ENCODE results near the gene LDLRAD4.

LDLRAD4 gene

DNA sequence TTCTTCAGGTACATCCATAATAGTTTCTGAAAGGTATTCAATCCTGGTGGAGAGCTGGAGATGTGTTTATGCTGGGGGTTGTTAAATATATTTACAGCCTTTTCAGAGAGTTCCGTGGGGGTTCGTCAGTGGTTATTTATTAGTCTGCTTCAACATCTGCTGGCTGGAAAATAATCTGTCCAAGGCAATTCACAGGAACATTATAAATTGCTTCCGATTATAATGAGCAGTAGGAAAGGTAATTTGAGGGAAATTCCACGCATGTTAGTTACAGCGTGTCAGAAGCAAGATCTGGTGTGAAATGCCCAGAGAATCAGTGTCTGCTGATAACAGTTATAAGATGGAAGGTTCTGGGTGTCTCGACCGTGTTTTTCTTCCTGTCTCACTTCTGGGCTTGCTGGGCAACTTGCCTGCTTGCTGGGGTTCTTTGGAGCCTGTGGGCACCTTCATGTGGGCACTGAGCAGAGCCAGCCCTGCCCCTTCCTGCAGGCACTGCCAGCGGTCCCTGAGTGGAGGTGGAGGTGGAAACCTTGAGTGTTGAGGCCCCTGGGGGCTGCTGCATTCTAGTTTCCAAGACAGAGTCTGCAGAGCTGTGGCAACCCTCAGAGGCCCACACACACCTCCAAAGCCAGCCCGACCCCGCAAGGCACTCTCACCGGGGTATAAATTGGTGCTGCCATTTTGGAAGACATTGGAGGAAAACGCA lies 322.1 kb downstream of the LDLRAD4 start:
- no peaks in the 10 kb centered on the region for H3K36me3 ChIP-seq (ENCODE audit: control insufficient read depth in 2 of 2, insufficient read depth in 2 of 2, low read length in 2 of 2)
- H3K9me3 ChIP-seq (ENCODE audit: control insufficient read depth in 2 of 2, low read length in 2 of 2), result no peaks in the 10 kb centered on the region
- no peak overlapping the region for H3K9ac ChIP-seq (ENCODE audit: low read depth in 1 of 2, low read length in 2 of 2)
- H3K27me3 ChIP-seq (ENCODE audit: control insufficient read depth in 2 of 2, insufficient read depth in 2 of 2, low read length in 2 of 2), result no peaks in the 10 kb centered on the region
- H3K4me3 ChIP-seq (ENCODE audit: low read length in 2 of 2), result peak overlapping the region; percentile 41 to 49
- peaks cover 45 to 46% of the 10 kb centered on the region in 2 donors for H3K4me1 ChIP-seq (ENCODE audit: control insufficient read depth in 2 of 2, insufficient read depth in 2 of 2, low read length in 2 of 2)
- H3K27ac ChIP-seq (ENCODE audit: low read depth in 2 of 2, low read length in 2 of 2), result peak overlapping the region; percentile 71 to 77

DNA sequence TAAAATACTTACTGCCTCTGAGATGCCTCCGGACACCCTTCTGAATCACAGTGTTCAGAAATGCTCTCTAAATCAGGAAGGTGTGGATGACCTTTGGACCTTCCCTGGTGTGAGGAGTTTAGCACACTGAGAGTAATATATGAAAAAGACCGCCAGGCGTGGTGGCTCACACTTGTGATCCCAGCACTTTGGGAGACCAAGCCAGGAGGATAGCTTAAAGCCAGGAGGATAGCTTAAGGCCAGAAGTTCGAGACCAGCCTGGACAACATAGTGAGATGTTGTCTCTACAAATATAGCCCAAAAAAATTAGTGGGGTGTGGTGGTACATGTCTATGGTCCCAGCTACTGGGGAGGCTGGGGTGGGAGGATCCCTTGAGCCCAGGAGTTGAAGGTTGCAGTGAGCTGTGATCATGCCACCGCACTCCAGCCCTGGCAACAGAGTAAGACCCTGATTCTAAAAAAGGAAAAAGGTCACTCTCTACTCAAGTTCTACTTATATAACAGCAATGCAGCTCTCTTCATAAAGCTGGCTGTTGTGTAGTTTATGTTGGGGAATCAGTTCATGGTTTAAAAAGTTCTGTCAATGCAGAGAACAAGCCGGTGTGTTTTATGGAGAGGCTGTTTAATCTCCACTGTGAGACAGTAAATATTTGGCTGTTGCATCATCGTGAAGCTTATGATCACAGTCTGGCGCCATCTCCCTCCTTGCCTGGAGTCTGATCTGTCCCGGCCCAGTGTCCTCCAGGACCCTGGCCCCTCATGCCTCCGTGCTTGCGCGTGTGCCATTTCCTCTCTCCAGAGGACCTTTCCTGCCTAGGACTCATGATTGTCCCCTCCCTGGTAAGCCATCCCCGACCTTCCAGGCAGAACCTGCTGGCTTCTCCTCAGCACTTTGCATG lies 323.3 kb downstream of the LDLRAD4 start:
- H3K36me3 ChIP-seq (ENCODE audit: control insufficient read depth in 2 of 2, insufficient read depth in 2 of 2, low read length in 2 of 2), result no peaks in the 10 kb centered on the region
- H3K27me3 ChIP-seq (ENCODE audit: control insufficient read depth in 2 of 2, insufficient read depth in 2 of 2, low read length in 2 of 2), result no peaks in the 10 kb centered on the region
- H3K27ac ChIP-seq (ENCODE audit: low read depth in 2 of 2, low read length in 2 of 2), result peak overlapping the region; percentile 71 to 77
- H3K9me3 ChIP-seq (ENCODE audit: control insufficient read depth in 2 of 2, low read length in 2 of 2), result no peaks in the 10 kb centered on the region
- no peak overlapping the region for H3K9ac ChIP-seq (ENCODE audit: low read depth in 1 of 2, low read length in 2 of 2)
- H3K4me3 ChIP-seq (ENCODE audit: low read length in 2 of 2), result peak overlapping the region; percentile 37 to 41
- H3K4me1 ChIP-seq (ENCODE audit: control insufficient read depth in 2 of 2, insufficient read depth in 2 of 2, low read length in 2 of 2), result peaks cover 45 to 46% of the 10 kb centered on the region in 2 donors

DNA sequence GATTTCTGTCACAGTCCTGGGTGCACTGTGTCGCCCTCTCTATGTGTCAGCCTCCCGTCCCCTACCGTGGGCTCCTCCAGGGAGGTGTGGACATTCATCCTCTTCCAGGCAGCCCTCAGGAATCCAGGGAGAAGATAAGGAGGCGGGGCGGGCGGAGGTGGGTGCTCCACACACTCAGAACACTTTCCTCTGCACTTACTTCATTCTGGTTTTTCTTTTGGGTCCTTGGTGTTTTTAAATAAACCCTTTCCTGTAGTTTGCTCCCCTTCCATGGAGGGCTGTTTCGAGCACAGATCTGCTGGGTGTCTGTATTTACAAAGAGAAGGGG lies 323.9 kb downstream of the LDLRAD4 start:
- H3K36me3 ChIP-seq (ENCODE audit: control insufficient read depth in 2 of 2, insufficient read depth in 2 of 2, low read length in 2 of 2), result peaks cover 0 to 2% of the 10 kb centered on the region in 2 donors
- H3K4me1 ChIP-seq (ENCODE audit: control insufficient read depth in 2 of 2, insufficient read depth in 2 of 2, low read length in 2 of 2), result peaks cover 45% of the 10 kb centered on the region in 2 donors
- no peak overlapping the region for H3K4me3 ChIP-seq (ENCODE audit: low read length in 2 of 2)
- H3K9ac ChIP-seq (ENCODE audit: low read depth in 1 of 2, low read length in 2 of 2), result no peak overlapping the region
- no peaks in the 10 kb centered on the region for H3K9me3 ChIP-seq (ENCODE audit: control insufficient read depth in 2 of 2, low read length in 2 of 2)
- no peaks in the 10 kb centered on the region for H3K27me3 ChIP-seq (ENCODE audit: control insufficient read depth in 2 of 2, insufficient read depth in 2 of 2, low read length in 2 of 2)
- H3K27ac ChIP-seq (ENCODE audit: low read depth in 2 of 2, low read length in 2 of 2), result peak overlapping the region; percentile 71 to 77

DNA sequence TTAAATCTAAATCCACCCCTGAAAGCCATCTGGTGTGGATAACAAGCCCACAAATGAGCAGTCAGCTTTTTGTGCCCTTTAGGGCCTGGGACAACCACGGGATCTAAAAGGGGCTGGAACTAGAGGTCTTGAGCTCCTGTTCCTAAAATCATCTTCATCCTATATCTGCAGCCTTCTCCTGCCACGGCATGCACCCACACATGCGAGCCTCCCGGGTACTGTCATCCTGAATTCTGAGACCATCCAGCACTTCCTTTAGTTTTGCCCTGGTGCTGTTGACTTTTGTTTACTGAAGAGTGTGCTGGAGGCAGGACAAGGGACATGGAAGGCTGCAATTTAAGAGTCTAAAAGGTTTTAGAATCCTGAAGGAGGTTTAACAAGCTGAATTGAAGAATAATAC lies 324.6 kb downstream of the LDLRAD4 start:
- peaks cover 45% of the 10 kb centered on the region in 2 donors for H3K4me1 ChIP-seq (ENCODE audit: control insufficient read depth in 2 of 2, insufficient read depth in 2 of 2, low read length in 2 of 2)
- no peaks in the 10 kb centered on the region for H3K27me3 ChIP-seq (ENCODE audit: control insufficient read depth in 2 of 2, insufficient read depth in 2 of 2, low read length in 2 of 2)
- no peak overlapping the region for H3K9ac ChIP-seq (ENCODE audit: low read depth in 1 of 2, low read length in 2 of 2)
- H3K9me3 ChIP-seq (ENCODE audit: control insufficient read depth in 2 of 2, low read length in 2 of 2), result peaks cover 0 to 2% of the 10 kb centered on the region in 2 donors
- peaks cover 0 to 2% of the 10 kb centered on the region in 2 donors for H3K36me3 ChIP-seq (ENCODE audit: control insufficient read depth in 2 of 2, insufficient read depth in 2 of 2, low read length in 2 of 2)
- H3K4me3 ChIP-seq (ENCODE audit: low read length in 2 of 2), result no peak overlapping the region
- no peak overlapping the region for H3K27ac ChIP-seq (ENCODE audit: low read depth in 2 of 2, low read length in 2 of 2)

DNA sequence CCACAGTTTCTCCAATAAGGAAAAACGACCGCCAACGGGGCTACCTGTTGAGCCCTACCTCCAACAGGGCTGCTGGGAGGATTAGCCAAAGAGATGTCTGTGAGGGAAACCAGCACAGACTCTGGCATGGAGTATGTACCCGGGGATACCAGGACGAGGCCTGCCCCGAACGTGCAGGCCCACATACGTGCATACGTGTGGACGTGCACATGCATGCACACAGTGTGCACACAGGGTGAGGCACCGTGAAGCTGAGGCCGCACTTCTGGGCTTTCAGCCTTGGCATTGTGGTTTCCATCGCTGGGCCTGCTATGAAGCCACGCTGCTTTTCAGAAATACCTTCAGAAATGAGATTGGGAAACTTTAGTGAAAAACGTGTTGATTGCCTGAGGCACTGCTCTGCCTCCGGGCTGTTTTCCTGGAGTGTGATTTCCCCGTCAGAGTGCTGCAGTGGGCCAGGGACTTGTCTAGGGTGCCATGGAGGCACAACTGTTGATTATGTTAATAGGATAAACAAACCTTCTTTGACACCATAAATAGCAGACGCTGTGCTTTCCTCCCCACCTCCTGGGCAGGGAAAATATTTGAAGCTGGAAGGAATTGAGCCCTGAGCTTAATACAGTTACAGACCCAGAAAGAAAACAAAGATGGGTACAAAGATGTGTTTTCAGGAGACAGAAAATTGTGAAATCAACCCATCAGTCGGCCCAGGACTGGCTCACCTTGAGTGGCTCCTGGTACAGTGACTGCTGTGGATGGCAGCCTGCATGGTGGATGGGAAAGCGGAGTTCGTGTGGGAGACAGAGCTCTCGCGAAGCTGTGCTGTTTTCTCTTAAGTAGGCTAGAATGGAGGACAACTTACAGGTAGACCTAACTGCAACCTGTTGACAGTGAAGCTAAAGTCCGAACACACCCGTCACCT lies 325.5 kb downstream of the LDLRAD4 start:
- Histone ChIP-seq H3K27ac (ENCODE audit: low read depth in 2 of 2, low read length in 2 of 2) (peak overlapping the region in 1 of 2 donors; percentile 13), H3K4me3 (ENCODE audit: low read length in 2 of 2) (no peak overlapping the region), H3K4me1 (ENCODE audit: control insufficient read depth in 2 of 2, insufficient read depth in 2 of 2, low read length in 2 of 2) (peaks cover 37 to 39% of the 10 kb centered on the region in 2 donors), H3K9me3 (ENCODE audit: control insufficient read depth in 2 of 2, low read length in 2 of 2) (peaks cover 0 to 2% of the 10 kb centered on the region in 2 donors), H3K27me3 (ENCODE audit: control insufficient read depth in 2 of 2, insufficient read depth in 2 of 2, low read length in 2 of 2) (no peaks in the 10 kb centered on the region), H3K36me3 (ENCODE audit: control insufficient read depth in 2 of 2, insufficient read depth in 2 of 2, low read length in 2 of 2) (peaks cover 0 to 2% of the 10 kb centered on the region in 2 donors), H3K9ac (ENCODE audit: low read depth in 1 of 2, low read length in 2 of 2) (no peak overlapping the region)

DNA sequence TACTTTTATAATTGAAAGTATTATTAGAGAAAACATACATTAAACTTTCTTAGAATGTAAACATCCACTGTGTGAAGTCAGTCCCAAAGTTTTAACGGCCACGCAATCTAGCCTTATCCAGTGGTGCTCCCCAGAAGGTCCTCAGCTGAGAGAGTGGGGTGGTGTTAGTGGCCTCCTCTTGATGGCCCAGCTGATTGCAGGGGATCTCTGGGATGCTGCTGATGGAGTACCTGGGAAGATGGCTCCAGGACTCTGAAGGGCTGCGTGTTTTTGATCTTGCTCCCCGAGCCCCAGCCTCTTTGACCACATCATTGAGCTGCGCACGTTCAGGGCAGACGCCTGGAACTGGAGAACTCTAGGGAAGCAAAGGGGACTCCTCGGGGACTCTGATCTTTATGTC lies 326.4 kb downstream of the LDLRAD4 start:
- Histone ChIP-seq H3K4me1 (ENCODE audit: control insufficient read depth in 2 of 2, insufficient read depth in 2 of 2, low read length in 2 of 2) (peaks cover 29 to 31% of the 10 kb centered on the region in 2 donors), H3K36me3 (ENCODE audit: control insufficient read depth in 2 of 2, insufficient read depth in 2 of 2, low read length in 2 of 2) (peaks cover 0 to 2% of the 10 kb centered on the region in 2 donors), H3K4me3 (ENCODE audit: low read length in 2 of 2) (no peak overlapping the region)

DNA sequence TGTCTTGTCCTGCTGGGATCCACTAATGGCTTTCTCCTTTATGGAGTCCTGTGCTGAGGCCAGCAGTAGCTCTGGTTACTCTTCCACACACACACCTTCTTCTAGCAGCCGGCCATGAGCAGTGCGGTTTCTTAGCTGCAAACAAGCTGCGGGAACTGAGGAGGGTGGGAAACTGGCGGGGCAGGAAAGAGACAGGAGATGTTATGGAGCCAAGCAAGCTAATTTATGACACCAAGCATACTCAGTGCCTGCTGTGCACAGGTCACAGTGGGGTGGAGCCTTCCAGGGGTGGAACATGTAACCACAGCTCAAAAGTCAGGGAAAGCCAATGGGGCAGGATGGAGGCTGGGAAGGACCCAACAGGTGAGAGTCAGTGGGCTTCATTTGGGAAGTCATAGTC lies 327.0 kb downstream of the LDLRAD4 start:
- peaks cover 23 to 26% of the 10 kb centered on the region in 2 donors for H3K4me1 ChIP-seq (ENCODE audit: control insufficient read depth in 2 of 2, insufficient read depth in 2 of 2, low read length in 2 of 2)
- no peak overlapping the region for H3K9ac ChIP-seq (ENCODE audit: low read depth in 1 of 2, low read length in 2 of 2)
- peaks cover 0 to 2% of the 10 kb centered on the region in 2 donors for H3K36me3 ChIP-seq (ENCODE audit: control insufficient read depth in 2 of 2, insufficient read depth in 2 of 2, low read length in 2 of 2)
- H3K9me3 ChIP-seq (ENCODE audit: control insufficient read depth in 2 of 2, low read length in 2 of 2), result peaks cover 0 to 2% of the 10 kb centered on the region in 2 donors
- no peaks in the 10 kb centered on the region for H3K27me3 ChIP-seq (ENCODE audit: control insufficient read depth in 2 of 2, insufficient read depth in 2 of 2, low read length in 2 of 2)
- H3K4me3 ChIP-seq (ENCODE audit: low read length in 2 of 2), result no peak overlapping the region
- H3K27ac ChIP-seq (ENCODE audit: low read depth in 2 of 2, low read length in 2 of 2), result no peak overlapping the region

More for the DNA sequence above, 326.4 kb downstream of the LDLRAD4 start:
- peaks cover 0 to 2% of the 10 kb centered on the region in 2 donors for H3K9me3 ChIP-seq (ENCODE audit: control insufficient read depth in 2 of 2, low read length in 2 of 2)
- no peak overlapping the region for H3K27ac ChIP-seq (ENCODE audit: low read depth in 2 of 2, low read length in 2 of 2)
- no peaks in the 10 kb centered on the region for H3K27me3 ChIP-seq (ENCODE audit: control insufficient read depth in 2 of 2, insufficient read depth in 2 of 2, low read length in 2 of 2)
- H3K9ac ChIP-seq (ENCODE audit: low read depth in 1 of 2, low read length in 2 of 2), result no peak overlapping the region

DNA sequence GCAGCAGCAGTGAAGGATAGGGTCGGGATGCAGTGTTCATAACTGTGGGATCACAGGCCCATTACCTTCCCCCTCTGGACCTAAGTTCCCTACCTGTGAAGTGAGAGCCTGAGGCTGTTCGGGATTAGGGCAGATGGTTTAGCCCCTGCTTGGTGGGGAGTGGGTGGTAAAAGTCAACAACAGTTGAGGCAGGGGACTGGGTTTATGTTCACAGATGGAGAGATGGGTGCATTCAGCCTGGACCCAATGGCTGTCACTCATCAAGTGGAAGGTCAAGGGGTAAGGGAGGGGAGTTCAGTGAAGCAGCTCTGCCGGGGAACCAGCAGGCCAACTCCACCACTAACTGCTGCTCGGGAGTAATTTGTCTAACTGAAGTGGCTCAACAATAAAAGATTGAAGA lies 327.4 kb downstream of the LDLRAD4 start:
- Histone ChIP-seq H3K4me3 (ENCODE audit: low read length in 2 of 2) (no peak overlapping the region), H3K27me3 (ENCODE audit: control insufficient read depth in 2 of 2, insufficient read depth in 2 of 2, low read length in 2 of 2) (no peaks in the 10 kb centered on the region), H3K9ac (ENCODE audit: low read depth in 1 of 2, low read length in 2 of 2) (no peak overlapping the region), H3K36me3 (ENCODE audit: control insufficient read depth in 2 of 2, insufficient read depth in 2 of 2, low read length in 2 of 2) (peaks cover 0 to 2% of the 10 kb centered on the region in 2 donors), H3K9me3 (ENCODE audit: control insufficient read depth in 2 of 2, low read length in 2 of 2) (peaks cover 0 to 2% of the 10 kb centered on the region in 2 donors), H3K27ac (ENCODE audit: low read depth in 2 of 2, low read length in 2 of 2) (no peak overlapping the region), H3K4me1 (ENCODE audit: control insufficient read depth in 2 of 2, insufficient read depth in 2 of 2, low read length in 2 of 2) (peaks cover 19 to 21% of the 10 kb centered on the region in 2 donors)

DNA sequence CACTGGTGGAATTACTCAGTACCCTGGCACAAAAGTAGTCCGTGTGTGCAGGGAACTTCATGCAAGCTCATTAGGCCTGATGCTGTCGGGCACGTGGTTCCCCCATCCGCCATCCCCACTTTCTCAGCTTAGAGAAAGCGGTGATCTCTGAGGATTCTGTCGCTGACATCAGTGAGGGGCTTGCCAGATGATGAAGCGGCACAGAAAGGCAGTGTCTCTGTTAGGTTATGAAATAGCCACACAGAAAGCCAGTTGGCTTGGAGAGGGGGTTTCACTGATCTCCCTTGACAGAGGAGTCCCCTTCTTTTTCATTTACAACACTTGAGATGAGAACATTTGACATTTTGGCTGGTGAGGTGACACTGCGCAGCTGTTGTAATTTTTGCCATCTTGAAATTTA lies 328.1 kb downstream of the LDLRAD4 start:
- no peak overlapping the region for H3K9ac ChIP-seq (ENCODE audit: low read depth in 1 of 2, low read length in 2 of 2)
- H3K4me3 ChIP-seq (ENCODE audit: low read length in 2 of 2), result no peak overlapping the region
- H3K9me3 ChIP-seq (ENCODE audit: control insufficient read depth in 2 of 2, low read length in 2 of 2), result peaks cover 0 to 2% of the 10 kb centered on the region in 2 donors
- H3K27me3 ChIP-seq (ENCODE audit: control insufficient read depth in 2 of 2, insufficient read depth in 2 of 2, low read length in 2 of 2), result no peaks in the 10 kb centered on the region
- peaks cover 12 to 14% of the 10 kb centered on the region in 2 donors for H3K4me1 ChIP-seq (ENCODE audit: control insufficient read depth in 2 of 2, insufficient read depth in 2 of 2, low read length in 2 of 2)
- peaks cover 0 to 2% of the 10 kb centered on the region in 2 donors for H3K36me3 ChIP-seq (ENCODE audit: control insufficient read depth in 2 of 2, insufficient read depth in 2 of 2, low read length in 2 of 2)
- no peak overlapping the region for H3K27ac ChIP-seq (ENCODE audit: low read depth in 2 of 2, low read length in 2 of 2)
